HG02623 (cell line): ENCODE data around the gene SGPP1.
A peak's percentile ranks its signal among the peaks of the same experiment; 100 is the strongest.
"Not testable (repeated sequence)": the region's sequence is repeated elsewhere in the genome, so short reads cannot be mapped to it uniquely, and the experiment has no call there.

Experiments
- ATAC-seq: cut with Tn5 transposase; IDR thresholded peaks from one replicate; pipeline ENCODE4 v1.9.1; 2021; ENCODE audit warnings: moderate library complexity; ENCODE audit not compliant: unreplicated experiment

The SGPP1 gene

DNA sequence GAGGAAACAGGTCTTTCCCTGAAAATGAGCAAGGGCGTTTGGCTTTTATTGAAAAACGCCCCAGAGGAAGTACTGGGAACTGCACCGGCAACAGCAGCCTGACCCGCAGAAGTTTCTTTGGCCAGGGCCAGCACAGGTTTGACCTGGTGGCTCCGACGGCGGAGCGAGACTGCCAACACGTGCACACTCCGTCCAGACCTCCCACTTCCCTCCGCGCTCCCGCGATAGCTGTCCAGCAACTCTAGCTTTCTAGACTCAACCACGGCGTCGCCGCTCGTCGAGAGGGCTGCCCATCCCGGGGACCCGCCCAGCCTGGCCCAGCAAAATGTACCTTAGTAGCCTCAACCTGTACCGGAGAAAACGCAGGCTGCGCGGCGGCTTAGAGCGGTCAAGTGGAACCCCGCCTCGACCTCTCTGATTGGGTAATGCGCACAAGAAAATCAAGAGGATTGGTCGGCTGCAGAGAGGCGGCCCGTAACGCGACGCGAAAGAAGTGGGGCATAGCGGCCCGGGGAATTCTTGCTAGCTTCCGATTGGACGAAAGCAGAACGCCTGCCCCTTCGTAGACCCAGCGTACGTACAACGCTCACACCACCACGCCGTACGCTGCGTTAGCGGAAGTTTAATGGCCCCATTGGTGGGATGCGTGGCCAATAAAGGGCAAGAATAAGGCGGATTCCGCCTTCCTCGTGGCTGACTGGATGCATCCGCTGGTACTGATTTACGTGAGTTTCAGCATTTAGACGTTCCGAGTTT lies 86.2 kb downstream of the SGPP1 start, which contains the start of gene WDR89:
Gene WDR89, minus strand, starts transcription at position 399 of the 756 bp plus-strand sequence. CDS start 41,929 bp downstream, outside the sequence.
- peak; percentile 78 for ATAC-seq

DNA sequence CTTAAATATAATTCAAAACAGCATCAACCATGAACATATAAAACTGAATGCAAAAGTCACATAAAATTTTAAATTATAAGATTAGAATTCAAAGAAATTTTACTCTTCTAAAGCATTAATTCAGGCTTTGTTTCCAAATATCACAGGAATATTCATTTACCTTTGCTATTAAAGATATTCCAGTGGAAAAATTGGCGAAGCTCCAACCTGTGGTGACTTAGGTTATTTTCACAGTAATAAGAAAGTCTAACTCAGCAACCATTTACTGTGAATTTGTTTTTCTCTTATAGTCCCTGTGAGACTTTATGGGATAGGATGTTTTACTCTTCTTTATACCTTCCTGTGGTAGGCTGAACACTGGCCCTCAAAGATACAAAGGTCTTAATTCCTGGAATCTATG lies 89.4 kb downstream of the SGPP1 start:
- no peak for ATAC-seq

DNA sequence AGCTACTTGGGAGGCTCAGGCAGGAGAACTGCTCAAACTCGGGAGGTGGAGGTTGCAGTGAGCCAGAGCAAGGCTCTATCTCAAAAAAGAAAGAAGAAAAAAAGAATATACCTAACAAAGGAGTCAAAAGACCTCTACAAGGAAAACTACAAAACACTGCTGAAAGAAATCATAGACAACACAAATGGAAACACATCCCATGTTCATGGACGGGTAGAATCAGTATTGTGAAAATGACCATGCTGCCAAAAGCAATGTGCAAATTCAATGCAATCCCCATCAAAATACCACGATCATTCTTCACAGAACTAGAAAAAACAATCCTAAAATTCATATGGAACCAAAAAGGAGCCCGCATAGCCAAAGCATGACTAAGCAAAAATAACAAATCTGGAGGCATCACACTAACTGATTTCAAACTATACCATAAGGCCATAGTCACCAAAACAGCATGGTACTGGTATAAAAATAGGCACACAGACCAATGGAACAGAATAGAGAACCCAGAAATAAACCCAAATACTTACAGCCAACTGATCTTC lies 91.7 kb downstream of the SGPP1 start:
- not testable (repeated sequence) for ATAC-seq
